ENCODE results near the gene CBFA2T2. TPM values are rescaled to one million over a fixed set of nuclear protein-coding genes. Genes with fewer than 3 reads are reported as not detected.

Gene CBFA2T2
- total and polyA plus RNA-seq, 2 donors (not counting 3 experiments of a cell fraction or from before 2014, with no cell fraction given), result 10.7 to 12.1 TPM

GRCh38 chr20:33576432-33577125 lies 86.7 kb downstream of the CBFA2T2 start:
- dilution Hi-C loops (cut with MboI; ENCODE audit: extremely low pct_ligation_motif_present, low sequenced_read_pairs), result no loop called here
- no peak overlapping the region for H3K9ac ChIP-seq (replicated peaks; ENCODE audit: extremely low read depth, insufficient read depth, low read length)
- no peaks in the 10 kb centered on the region for H3K9me3 ChIP-seq (replicated peaks; ENCODE audit: control insufficient read depth, insufficient read depth, low read length)
- POLR2A ChIA-PET, result no interaction called here
- BruUV-seq (replicated peaks), result no TSS peak
- DNase-seq (ENCODE audit: low read depth, low spot score) (no peak), FAIRE-seq (no peak)
- H4K20me1 ChIP-seq (replicated peaks; ENCODE audit: control insufficient read depth, extremely low read depth, insufficient read depth, low read length), result no peaks in the 10 kb centered on the region
- H3K4me3 ChIP-seq (replicated peaks in 1 of 3; ENCODE audit: insufficient read depth in 1 of 3, low read depth in 1 of 3, low read length in 3 of 3), result no peak overlapping the region
- intact Hi-C loops (cut with micrococcal nuclease), result no loop called here
- CTCF ChIA-PET, result interaction anchor here (0.8 to 1.8 kb wide), 4 partner anchors 9 to 70 kb away, joined by 3 to 5 read pairs (median 4); no protein-coding TSS in a partner anchor
- H2AFZ ChIP-seq (ENCODE audit: low read depth, low read length), result no peak overlapping the region
- H3K4me2 ChIP-seq (ENCODE audit: insufficient read depth, low read length), result no peak overlapping the region
- TF ChIP-seq EZH2 (IDR thresholded peaks at IDR 0.05; ENCODE audit: borderline replicate concordance, low read depth, low read length, severe bottlenecking) (no peak), POLR2AphosphoS5 (IDR thresholded peaks at IDR 0.05; ENCODE audit: insufficient read depth, low read depth, low read length) (no peak), POLR2A (IDR thresholded peaks at IDR 0.05; ENCODE audit: low read depth, low read length) (no peak), MAX (IDR thresholded peaks at IDR 0.05; ENCODE audit: insufficient read depth, insufficient read length) (no peak), GATA2 (IDR thresholded peaks at IDR 0.05; ENCODE audit: insufficient read depth, insufficient read length, low read depth, low read length) (no peak), FOS (IDR thresholded peaks at IDR 0.05; ENCODE audit: borderline replicate concordance, insufficient read depth, low read length) (no peak), JUN (IDR thresholded peaks at IDR 0.05; ENCODE audit: borderline replicate concordance, insufficient read depth, insufficient read length, low read depth) (no peak), MYC (IDR thresholded peaks at IDR 0.05; ENCODE audit: low read depth, low read length) (no peak), CTCF (IDR thresholded peaks at IDR 0.05; ENCODE audit: extremely low read depth in 1 of 2, insufficient read depth in 1 of 2, low read depth in 1 of 2, low read length in 2 of 2) (no peak)
- H3K27me3 ChIP-seq (ENCODE audit: control insufficient read depth in 2 of 2, insufficient read depth in 2 of 2, low read length in 2 of 2), result no peaks in the 10 kb centered on the region
- H3K9me1 ChIP-seq (replicated peaks; ENCODE audit: control insufficient read depth, extremely low read depth, insufficient read depth, low read length), result no peaks in the 10 kb centered on the region
- H3K27ac ChIP-seq (ENCODE audit: insufficient read depth, low read depth, low read length), result no peak overlapping the region
- H3K4me1 ChIP-seq (ENCODE audit: control insufficient read depth, extremely low read depth, insufficient read depth, low read length), result no peaks in the 10 kb centered on the region
- no peaks in the 10 kb centered on the region for H3K79me2 ChIP-seq (ENCODE audit: control insufficient read depth, insufficient read depth, low read length)
- H3K36me3 ChIP-seq (ENCODE audit: control insufficient read depth in 2 of 2, extremely low read depth in 1 of 2, insufficient read depth in 2 of 2, low read length in 2 of 2), result no peaks in the 10 kb centered on the region
